Measurements from ENCODE around the gene GADD45A.

Gene GADD45A

GRCh38 chr1:67688526-67689219, 3.7 kb downstream of the GADD45A start:
- TF ChIP-seq FOXP2 (optimal IDR thresholded peaks at IDR 0.05; ENCODE audit: borderline replicate concordance, extremely low read depth, extremely low read length, insufficient read depth) (no peak), SIN3A (IDR thresholded peaks at IDR 0.05; ENCODE audit: borderline replicate concordance, insufficient read depth, low read length) (no peak), REST (IDR thresholded peaks at IDR 0.05; ENCODE audit: insufficient read depth in 1 of 2, low read depth in 2 of 2, low read length in 2 of 2) (no peak), POLR2AphosphoS5 (IDR thresholded peaks at IDR 0.05; ENCODE audit: low read depth, low read length) (no peak), TAF1 (IDR thresholded peaks at IDR 0.05; ENCODE audit: borderline replicate concordance, insufficient read depth, low read length) (no peak)

GRCh38 chr1:67689267-67690017, 4.4 kb downstream of the GADD45A start:
- TF ChIP-seq TAF1 (IDR thresholded peaks at IDR 0.05; ENCODE audit: borderline replicate concordance, insufficient read depth, low read length) (no peak), SIN3A (IDR thresholded peaks at IDR 0.05; ENCODE audit: borderline replicate concordance, insufficient read depth, low read length) (no peak)

GRCh38 chr1:67690018-67690363, 5.0 kb downstream of the GADD45A start:
- TF ChIP-seq REST (IDR thresholded peaks at IDR 0.05; ENCODE audit: insufficient read depth in 1 of 2, low read depth in 2 of 2, low read length in 2 of 2), result no peak
- no peak for TF ChIP-seq TAF1 (IDR thresholded peaks at IDR 0.05; ENCODE audit: borderline replicate concordance, insufficient read depth, low read length)
- TF ChIP-seq POLR2AphosphoS5 (IDR thresholded peaks at IDR 0.05; ENCODE audit: low read depth, low read length), result no peak
- TF ChIP-seq SIN3A (IDR thresholded peaks at IDR 0.05; ENCODE audit: borderline replicate concordance, insufficient read depth, low read length), result no peak
- TF ChIP-seq FOXP2 (optimal IDR thresholded peaks at IDR 0.05; ENCODE audit: borderline replicate concordance, extremely low read depth, extremely low read length, insufficient read depth), result no peak

GRCh38 chr1:67690411-67690810, 5.4 kb downstream of the GADD45A start:
- no peak for TF ChIP-seq TAF1 (IDR thresholded peaks at IDR 0.05; ENCODE audit: borderline replicate concordance, insufficient read depth, low read length)
- TF ChIP-seq SIN3A (IDR thresholded peaks at IDR 0.05; ENCODE audit: borderline replicate concordance, insufficient read depth, low read length), result no peak
- TF ChIP-seq REST (IDR thresholded peaks at IDR 0.05; ENCODE audit: insufficient read depth in 1 of 2, low read depth in 2 of 2, low read length in 2 of 2), result no peak
- TF ChIP-seq FOXP2 (optimal IDR thresholded peaks at IDR 0.05; ENCODE audit: borderline replicate concordance, extremely low read depth, extremely low read length, insufficient read depth), result no peak
- TF ChIP-seq POLR2AphosphoS5 (IDR thresholded peaks at IDR 0.05; ENCODE audit: low read depth, low read length), result no peak

- no peak for TF ChIP-seq SIN3A (IDR thresholded peaks at IDR 0.05; ENCODE audit: borderline replicate concordance, insufficient read depth, low read length)
- TF ChIP-seq FOXP2 (optimal IDR thresholded peaks at IDR 0.05; ENCODE audit: borderline replicate concordance, extremely low read depth, extremely low read length, insufficient read depth), result no peak
- no peak for TF ChIP-seq POLR2AphosphoS5 (IDR thresholded peaks at IDR 0.05; ENCODE audit: low read depth, low read length)
- no peak for TF ChIP-seq TAF1 (IDR thresholded peaks at IDR 0.05; ENCODE audit: borderline replicate concordance, insufficient read depth, low read length)
- no peak for TF ChIP-seq REST (IDR thresholded peaks at IDR 0.05; ENCODE audit: insufficient read depth in 1 of 2, low read depth in 2 of 2, low read length in 2 of 2)
These were observed 6.7 kb downstream of the GADD45A start for GRCh38 chr1:67691712-67692111.

All from PFSK-1 (cell line).